ENCODE measurements around the gene MACROD1. TPM values are rescaled to one million over a fixed set of nuclear protein-coding genes. Genes with fewer than 3 reads are reported as not detected.

Gene MACROD1
- total RNA-seq, 2 experiments from 2014 or later = 13.5 to 16.1 TPM

- no peak for ATAC-seq (ENCODE audit: low read depth)
- peaks cover 23% of the 10 kb centered on the region for H3K27me3 Mint-ChIP-seq
- no peak overlapping the region for H3K27ac Mint-ChIP-seq
- DNase-seq = no peak
- H3K9me3 Mint-ChIP-seq = no peaks in the 10 kb centered on the region
- H3K4me3 Mint-ChIP-seq = no peak overlapping the region
- POLR2A ChIA-PET = no interaction called here
- peaks cover 5% of the 10 kb centered on the region for H3K36me3 Mint-ChIP-seq
- H3K4me1 Mint-ChIP-seq = peaks cover 5% of the 10 kb centered on the region
Measured at GRCh38 chr11:64003807-64004589, 161.9 kb downstream of the MACROD1 start.

- no peak for ATAC-seq (ENCODE audit: low read depth)
- Mint-ChIP-seq H3K27ac (no peak overlapping the region), H3K27me3 (peaks cover 6% of the 10 kb centered on the region), H3K36me3 (peaks cover 7% of the 10 kb centered on the region), H3K4me1 (peaks cover 5% of the 10 kb centered on the region), H3K9me3 (no peaks in the 10 kb centered on the region), H3K4me3 (no peak overlapping the region)
- POLR2A ChIA-PET = interaction anchor here (1.1 to 1.4 kb wide), 2 partner anchors 150 to 183 kb away, joined by 3 to 4 read pairs; no protein-coding TSS in a partner anchor
- no peak for DNase-seq
Measured at GRCh38 chr11:64001484-64002420, 164.2 kb downstream of the MACROD1 start.

GRCh38 chr11:64000740-64001483 is 165.0 kb downstream of the MACROD1 start:
- peaks cover 7% of the 10 kb centered on the region for H3K36me3 Mint-ChIP-seq
- no peak overlapping the region for H3K4me3 Mint-ChIP-seq
- H3K4me1 Mint-ChIP-seq = peaks cover 5% of the 10 kb centered on the region
- ATAC-seq (ENCODE audit: low read depth) = no peak
- DNase-seq = no peak
- H3K9me3 Mint-ChIP-seq = no peaks in the 10 kb centered on the region
- POLR2A ChIA-PET = interaction anchor here (0.8 to 1.7 kb wide), 7 partner anchors 12 to 226 kb away, joined by 3 to 8 read pairs (median 3); partner anchors contain the start of gene NUDT22
- H3K27me3 Mint-ChIP-seq = no peaks in the 10 kb centered on the region
- H3K27ac Mint-ChIP-seq = no peak overlapping the region

- Mint-ChIP-seq H3K4me3 (no peak overlapping the region), H3K27me3 (no peaks in the 10 kb centered on the region), H3K27ac (no peak overlapping the region), H3K4me1 (peaks cover 5% of the 10 kb centered on the region), H3K9me3 (no peaks in the 10 kb centered on the region), H3K36me3 (peaks cover 7% of the 10 kb centered on the region)
- ATAC-seq (ENCODE audit: low read depth) = peak; percentile 84
- peak; percentile 88 for DNase-seq
- POLR2A ChIA-PET = interaction anchor here (0.8 to 1.7 kb wide), 7 partner anchors 11 to 226 kb away, joined by 3 to 8 read pairs (median 3); partner anchors contain the start of gene NUDT22
Measured at GRCh38 chr11:64000026-64000739, 165.7 kb downstream of the MACROD1 start.

- POLR2A ChIA-PET = interaction anchor here (0.9 to 1.7 kb wide), 5 partner anchors 11 to 227 kb away, joined by 3 to 8 read pairs (median 3); partner anchors contain the start of gene NUDT22
- H3K9me3 Mint-ChIP-seq = no peaks in the 10 kb centered on the region
- DNase-seq (peak; percentile 60), ATAC-seq (ENCODE audit: low read depth) (peak; percentile 30)
- H3K27me3 Mint-ChIP-seq = no peaks in the 10 kb centered on the region
- H3K27ac Mint-ChIP-seq = no peak overlapping the region
- no peak overlapping the region for H3K4me3 Mint-ChIP-seq
- peaks cover 5% of the 10 kb centered on the region for H3K4me1 Mint-ChIP-seq
- H3K36me3 Mint-ChIP-seq = peaks cover 10% of the 10 kb centered on the region
Measured at GRCh38 chr11:63999349-64000025, 166.4 kb downstream of the MACROD1 start.

- peaks cover 5% of the 10 kb centered on the region for H3K4me1 Mint-ChIP-seq
- H3K27me3 Mint-ChIP-seq = no peaks in the 10 kb centered on the region
- DNase-seq (no peak), ATAC-seq (ENCODE audit: low read depth) (no peak)
- POLR2A ChIA-PET = no interaction called here
- peak overlapping the region; percentile 16 for H3K27ac Mint-ChIP-seq
- H3K36me3 Mint-ChIP-seq = peaks cover 11% of the 10 kb centered on the region
- H3K4me3 Mint-ChIP-seq = no peak overlapping the region
- no peaks in the 10 kb centered on the region for H3K9me3 Mint-ChIP-seq
Measured at GRCh38 chr11:63998558-63999348, 167.2 kb downstream of the MACROD1 start.

GRCh38 chr11:63997801-63998337 is 168.0 kb downstream of the MACROD1 start:
- Mint-ChIP-seq H3K36me3 (peaks cover 14% of the 10 kb centered on the region), H3K4me3 (no peak overlapping the region), H3K27me3 (no peaks in the 10 kb centered on the region), H3K9me3 (no peaks in the 10 kb centered on the region), H3K4me1 (peaks cover 7% of the 10 kb centered on the region), H3K27ac (no peak overlapping the region)
- DNase-seq (no peak), ATAC-seq (ENCODE audit: low read depth) (no peak)
- POLR2A ChIA-PET = no interaction called here

- POLR2A ChIA-PET = no interaction called here
Measured at GRCh38 chr11:63997104-63997700, 168.7 kb downstream of the MACROD1 start.

GRCh38 chr11:63996512-63996911 is 169.4 kb downstream of the MACROD1 start:
- POLR2A ChIA-PET = interaction anchor here (2.5 kb wide), 1 partner anchor 11 kb away, joined by 7 read pairs; the partner anchor contains the start of gene OTUB1
- Mint-ChIP-seq H3K27ac (no peak overlapping the region), H3K27me3 (no peaks in the 10 kb centered on the region), H3K9me3 (no peaks in the 10 kb centered on the region), H3K4me1 (peaks cover 10% of the 10 kb centered on the region), H3K36me3 (peaks cover 18% of the 10 kb centered on the region), H3K4me3 (no peak overlapping the region)
- DNase-seq = no peak
- no peak for ATAC-seq (ENCODE audit: low read depth)

More at GRCh38 chr11:63997104-63997700, 168.7 kb downstream of the MACROD1 start:
- Mint-ChIP-seq H3K9me3 (no peaks in the 10 kb centered on the region), H3K27ac (no peak overlapping the region), H3K4me3 (no peak overlapping the region), H3K27me3 (no peaks in the 10 kb centered on the region), H3K36me3 (peaks cover 15% of the 10 kb centered on the region), H3K4me1 (peaks cover 8% of the 10 kb centered on the region)
- DNase-seq (no peak), ATAC-seq (ENCODE audit: low read depth) (no peak)

- no peaks in the 10 kb centered on the region for H3K27me3 Mint-ChIP-seq
- no peak overlapping the region for H3K4me3 Mint-ChIP-seq
- POLR2A ChIA-PET = interaction anchor here (0.5 to 2.5 kb wide), 2 partner anchors 8 to 312 kb away, joined by 3 to 7 read pairs; partner anchors contain the start of gene OTUB1
- DNase-seq (no peak), ATAC-seq (ENCODE audit: low read depth) (no peak)
- H3K36me3 Mint-ChIP-seq = peaks cover 19% of the 10 kb centered on the region
- no peaks in the 10 kb centered on the region for H3K9me3 Mint-ChIP-seq
- peak overlapping the region; percentile 30 for H3K27ac Mint-ChIP-seq
- peaks cover 14% of the 10 kb centered on the region for H3K4me1 Mint-ChIP-seq
Measured at GRCh38 chr11:63993993-63994392, 171.9 kb downstream of the MACROD1 start.

GRCh38 chr11:63993100-63993499 is 172.8 kb downstream of the MACROD1 start:
- H3K4me1 Mint-ChIP-seq = peaks cover 16% of the 10 kb centered on the region
- no peaks in the 10 kb centered on the region for H3K27me3 Mint-ChIP-seq
- H3K4me3 Mint-ChIP-seq = no peak overlapping the region
- POLR2A ChIA-PET = no interaction called here
- no peaks in the 10 kb centered on the region for H3K9me3 Mint-ChIP-seq
- DNase-seq (no peak), ATAC-seq (ENCODE audit: low read depth) (no peak)
- H3K27ac Mint-ChIP-seq = no peak overlapping the region
- peaks cover 22% of the 10 kb centered on the region for H3K36me3 Mint-ChIP-seq
